ENCODE data around the gene HTR4. TPM values are rescaled to one million over a fixed set of nuclear protein-coding genes. Genes with fewer than 3 reads are reported as not detected.

The HTR4 gene
- polyA plus RNA-seq, 1 of the 3 experiments (the other 2 are of a cell fraction): not detected

DNA sequence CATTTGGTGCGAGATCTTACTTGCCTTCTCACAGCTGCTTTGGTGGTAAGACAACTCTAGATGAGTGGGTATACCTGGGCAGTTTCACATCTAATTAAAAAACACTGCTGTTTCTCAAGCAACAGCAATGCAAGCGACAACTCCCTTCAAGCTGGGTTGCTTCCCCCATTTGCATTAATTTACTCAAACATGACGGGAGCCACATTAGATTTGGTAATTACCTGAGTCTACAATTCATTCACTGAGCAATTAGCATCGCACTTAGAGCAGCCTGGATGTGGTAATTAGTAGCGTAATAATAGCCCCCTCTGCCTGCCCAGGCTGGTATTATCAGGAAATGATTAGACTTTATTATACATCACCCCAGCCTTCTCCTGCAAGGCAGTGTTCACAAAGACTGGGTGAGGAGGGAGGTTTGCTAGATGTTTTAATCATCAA is 197.1 kb downstream of the HTR4 start:
- H3K36me3 ChIP-seq (replicated peaks in 1 of 2; ENCODE audit: control insufficient read depth in 1 of 2, insufficient read depth in 2 of 2, low read length in 1 of 2): no peaks in the 10 kb centered on the region
- H2AFZ ChIP-seq (ENCODE audit: low read depth): no peak overlapping the region
- H3K9me3 ChIP-seq: no peaks in the 10 kb centered on the region
- H3K4me3 ChIP-seq (ENCODE audit: low read depth in 2 of 2, low read length in 1 of 2): no peak overlapping the region
- no peaks in the 10 kb centered on the region; a peak in 1 of 4 replicates for H3K4me1 ChIP-seq (ENCODE audit: control insufficient read depth in 1 of 2, insufficient read depth in 2 of 2, low read depth in 1 of 2, low read length in 1 of 2)
- H3K27me3 ChIP-seq (ENCODE audit: insufficient read depth): no peaks in the 10 kb centered on the region
- H3K27ac ChIP-seq (ENCODE audit: low read depth in 2 of 2, low read length in 1 of 2): no peak overlapping the region; a peak in 1 of 4 replicates
- no peak overlapping the region for H3K4me2 ChIP-seq
- no peaks in the 10 kb centered on the region for H3K9me2 ChIP-seq
- H4K20me1 ChIP-seq (ENCODE audit: insufficient read depth): no peaks in the 10 kb centered on the region
- ChIA-PET POLR2A (no interaction called here), CTCF (interaction anchor here (0.6 to 21.5 kb wide), 9 partner anchors 10 to 277 kb away, joined by 3 to 704 read pairs (median 4); no protein-coding TSS in a partner anchor)
- TF ChIP-seq, protein P1, sequence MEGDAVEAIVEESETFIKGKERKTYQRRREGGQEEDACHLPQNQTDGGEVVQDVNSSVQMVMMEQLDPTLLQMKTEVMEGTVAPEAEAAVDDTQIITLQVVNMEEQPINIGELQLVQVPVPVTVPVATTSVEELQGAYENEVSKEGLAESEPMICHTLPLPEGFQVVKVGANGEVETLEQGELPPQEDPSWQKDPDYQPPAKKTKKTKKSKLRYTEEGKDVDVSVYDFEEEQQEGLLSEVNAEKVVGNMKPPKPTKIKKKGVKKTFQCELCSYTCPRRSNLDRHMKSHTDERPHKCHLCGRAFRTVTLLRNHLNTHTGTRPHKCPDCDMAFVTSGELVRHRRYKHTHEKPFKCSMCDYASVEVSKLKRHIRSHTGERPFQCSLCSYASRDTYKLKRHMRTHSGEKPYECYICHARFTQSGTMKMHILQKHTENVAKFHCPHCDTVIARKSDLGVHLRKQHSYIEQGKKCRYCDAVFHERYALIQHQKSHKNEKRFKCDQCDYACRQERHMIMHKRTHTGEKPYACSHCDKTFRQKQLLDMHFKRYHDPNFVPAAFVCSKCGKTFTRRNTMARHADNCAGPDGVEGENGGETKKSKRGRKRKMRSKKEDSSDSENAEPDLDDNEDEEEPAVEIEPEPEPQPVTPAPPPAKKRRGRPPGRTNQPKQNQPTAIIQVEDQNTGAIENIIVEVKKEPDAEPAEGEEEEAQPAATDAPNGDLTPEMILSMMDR (IDR thresholded peaks at IDR 0.05): peak; percentile 35
- peak; percentile 28; the same call in 1 of the 2 replicates for TF ChIP-seq RAD21 (IDR thresholded peaks at IDR 0.05; ENCODE audit: low read length)
- TF ChIP-seq, protein P2, sequence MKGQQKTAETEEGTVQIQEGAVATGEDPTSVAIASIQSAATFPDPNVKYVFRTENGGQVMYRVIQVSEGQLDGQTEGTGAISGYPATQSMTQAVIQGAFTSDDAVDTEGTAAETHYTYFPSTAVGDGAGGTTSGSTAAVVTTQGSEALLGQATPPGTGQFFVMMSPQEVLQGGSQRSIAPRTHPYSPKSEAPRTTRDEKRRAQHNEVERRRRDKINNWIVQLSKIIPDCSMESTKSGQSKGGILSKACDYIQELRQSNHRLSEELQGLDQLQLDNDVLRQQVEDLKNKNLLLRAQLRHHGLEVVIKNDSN (IDR thresholded peaks at IDR 0.05; ENCODE audit: borderline replicate concordance, low read depth): no peak
- 38% methylated on average over 5 of the region's 5 CpGs for WGBS (ENCODE audit: low lambda C conversion rate)
- H3K9ac ChIP-seq: no peak overlapping the region
- no peaks in the 10 kb centered on the region for H3F3A ChIP-seq (replicated peaks; ENCODE audit: insufficient read depth)
- no peaks in the 10 kb centered on the region for H3K79me2 ChIP-seq (ENCODE audit: insufficient read depth)
- peak; percentile 30 for DNase-seq

DNA sequence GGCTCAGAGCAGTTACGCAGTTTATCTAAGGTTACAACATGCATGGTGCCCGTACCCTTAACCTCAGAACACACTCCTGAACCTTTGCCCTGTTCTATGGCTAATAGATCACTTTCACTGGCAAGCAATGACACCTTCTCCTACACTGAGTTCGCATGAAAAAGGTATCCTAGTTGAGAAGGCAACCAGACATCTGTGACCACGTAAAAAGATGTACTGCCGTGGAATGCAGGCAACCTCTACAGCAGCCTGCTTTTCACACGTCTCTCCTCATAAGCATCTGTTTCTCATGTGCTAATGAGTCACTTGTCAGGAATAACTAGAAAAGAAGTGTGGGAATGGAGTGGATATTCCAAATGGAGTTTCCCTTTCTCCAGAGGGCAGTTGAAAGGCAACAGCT is 199.1 kb downstream of the HTR4 start:
- no peak overlapping the region for H3K9ac ChIP-seq
- H3K4me3 ChIP-seq (ENCODE audit: low read depth in 2 of 2, low read length in 1 of 2): no peak overlapping the region
- ChIA-PET CTCF (interaction anchor here (1.0 to 21.5 kb wide), 2 partner anchors 11 to 279 kb away, joined by 3 to 704 read pairs; no protein-coding TSS in a partner anchor), POLR2A (no interaction called here)
- H2AFZ ChIP-seq (ENCODE audit: low read depth): no peak overlapping the region
- no peaks in the 10 kb centered on the region; a peak in 1 of 4 replicates for H3K4me1 ChIP-seq (ENCODE audit: control insufficient read depth in 1 of 2, insufficient read depth in 2 of 2, low read depth in 1 of 2, low read length in 1 of 2)
- 73% methylated on average over 6 of the region's 6 CpGs for WGBS (ENCODE audit: low lambda C conversion rate)
- no peaks in the 10 kb centered on the region for H3K27me3 ChIP-seq (ENCODE audit: insufficient read depth)
- H4K20me1 ChIP-seq (ENCODE audit: insufficient read depth): no peaks in the 10 kb centered on the region
- TF ChIP-seq JUND (IDR thresholded peaks at IDR 0.05) (no peak), TCF12 (IDR thresholded peaks at IDR 0.05) (peak; percentile 17; the same call in 1 of the 2 replicates)
- no peaks in the 10 kb centered on the region for H3F3A ChIP-seq (replicated peaks; ENCODE audit: insufficient read depth)
- H3K36me3 ChIP-seq (replicated peaks in 1 of 2; ENCODE audit: control insufficient read depth in 1 of 2, insufficient read depth in 2 of 2, low read length in 1 of 2): no peaks in the 10 kb centered on the region
- H3K27ac ChIP-seq (ENCODE audit: low read depth in 2 of 2, low read length in 1 of 2): no peak overlapping the region
- no peaks in the 10 kb centered on the region for H3K79me2 ChIP-seq (ENCODE audit: insufficient read depth)
- no peak for DNase-seq
- no peaks in the 10 kb centered on the region for H3K9me3 ChIP-seq
- no peaks in the 10 kb centered on the region for H3K9me2 ChIP-seq
- no peak overlapping the region for H3K4me2 ChIP-seq

DNA sequence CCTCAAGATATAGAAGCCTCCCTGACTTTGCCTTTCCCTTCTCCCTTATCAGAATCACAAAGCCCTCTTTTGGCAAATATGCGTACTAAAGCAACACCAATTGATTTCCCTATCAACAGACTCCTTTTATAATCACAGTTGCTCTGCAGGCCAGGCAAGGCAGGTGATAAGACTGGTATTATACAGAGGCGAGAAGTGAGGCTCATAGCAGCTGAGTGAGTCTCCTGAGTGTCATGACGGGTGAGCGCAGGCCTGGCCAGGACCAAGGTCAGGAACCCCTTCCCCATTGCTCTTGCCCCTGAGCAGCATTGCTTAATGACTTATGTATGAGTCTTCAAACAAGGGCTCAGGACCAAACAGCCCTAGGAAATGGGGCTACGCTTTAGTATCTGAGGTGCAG is 199.8 kb downstream of the HTR4 start:
- POLR2A ChIA-PET: no interaction called here
- CTCF ChIA-PET: interaction anchor here (0.8 to 21.5 kb wide), 2 partner anchors 10 to 279 kb away, joined by 3 to 704 read pairs; no protein-coding TSS in a partner anchor
- Histone ChIP-seq H3K4me1 (ENCODE audit: control insufficient read depth in 1 of 2, insufficient read depth in 2 of 2, low read depth in 1 of 2, low read length in 1 of 2) (no peaks in the 10 kb centered on the region; a peak in 1 of 4 replicates), H3K4me3 (ENCODE audit: low read depth in 2 of 2, low read length in 1 of 2) (no peak overlapping the region), H3K36me3 (replicated peaks in 1 of 2; ENCODE audit: control insufficient read depth in 1 of 2, insufficient read depth in 2 of 2, low read length in 1 of 2) (no peaks in the 10 kb centered on the region), H3K9me2 (no peaks in the 10 kb centered on the region), H3K27me3 (ENCODE audit: insufficient read depth) (no peaks in the 10 kb centered on the region), H3K4me2 (no peak overlapping the region), H3K79me2 (ENCODE audit: insufficient read depth) (no peaks in the 10 kb centered on the region), H3K9ac (no peak overlapping the region), H4K20me1 (ENCODE audit: insufficient read depth) (no peaks in the 10 kb centered on the region), H3F3A (replicated peaks; ENCODE audit: insufficient read depth) (no peaks in the 10 kb centered on the region), H3K9me3 (no peaks in the 10 kb centered on the region), H2AFZ (ENCODE audit: low read depth) (no peak overlapping the region), H3K27ac (ENCODE audit: low read depth in 2 of 2, low read length in 1 of 2) (no peak overlapping the region)
- no peak for DNase-seq
- no peak for TF ChIP-seq RAD21 (IDR thresholded peaks at IDR 0.05; ENCODE audit: low read length)
- TF ChIP-seq SIN3A (IDR thresholded peaks at IDR 0.05; ENCODE audit: borderline replicate concordance, low read depth, low read length): no peak
- TF ChIP-seq NRF1 (IDR thresholded peaks at IDR 0.05; ENCODE audit: low read depth, low read length): no peak
- no peak for TF ChIP-seq MXI1 (IDR thresholded peaks at IDR 0.05; ENCODE audit: low read depth, low read length)
- TF ChIP-seq GATA2 (CRISPR knock-in tag; IDR thresholded peaks at IDR 0.05): no peak
- TF ChIP-seq RFX5 (IDR thresholded peaks at IDR 0.05; ENCODE audit: low read length): no peak
- TF ChIP-seq, protein P3, sequence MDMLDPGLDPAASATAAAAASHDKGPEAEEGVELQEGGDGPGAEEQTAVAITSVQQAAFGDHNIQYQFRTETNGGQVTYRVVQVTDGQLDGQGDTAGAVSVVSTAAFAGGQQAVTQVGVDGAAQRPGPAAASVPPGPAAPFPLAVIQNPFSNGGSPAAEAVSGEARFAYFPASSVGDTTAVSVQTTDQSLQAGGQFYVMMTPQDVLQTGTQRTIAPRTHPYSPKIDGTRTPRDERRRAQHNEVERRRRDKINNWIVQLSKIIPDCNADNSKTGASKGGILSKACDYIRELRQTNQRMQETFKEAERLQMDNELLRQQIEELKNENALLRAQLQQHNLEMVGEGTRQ (IDR thresholded peaks at IDR 0.05; ENCODE audit: borderline replicate concordance, low read depth, low read length): no peak
- TF ChIP-seq, protein P4, sequence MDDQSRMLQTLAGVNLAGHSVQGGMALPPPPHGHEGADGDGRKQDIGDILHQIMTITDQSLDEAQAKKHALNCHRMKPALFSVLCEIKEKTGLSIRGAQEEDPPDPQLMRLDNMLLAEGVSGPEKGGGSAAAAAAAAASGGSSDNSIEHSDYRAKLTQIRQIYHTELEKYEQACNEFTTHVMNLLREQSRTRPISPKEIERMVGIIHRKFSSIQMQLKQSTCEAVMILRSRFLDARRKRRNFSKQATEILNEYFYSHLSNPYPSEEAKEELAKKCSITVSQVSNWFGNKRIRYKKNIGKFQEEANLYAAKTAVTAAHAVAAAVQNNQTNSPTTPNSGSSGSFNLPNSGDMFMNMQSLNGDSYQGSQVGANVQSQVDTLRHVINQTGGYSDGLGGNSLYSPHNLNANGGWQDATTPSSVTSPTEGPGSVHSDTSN (IDR thresholded peaks at IDR 0.05): no peak
- TF ChIP-seq POLR2AphosphoS5 (IDR thresholded peaks at IDR 0.05; ENCODE audit: low read depth, low read length): no peak
- TF ChIP-seq EP300 (IDR thresholded peaks at IDR 0.05; ENCODE audit: borderline replicate concordance in 1 of 2, low read depth in 1 of 2, low read length in 1 of 2): no peak
- no peak for TF ChIP-seq SMC3 (IDR thresholded peaks at IDR 0.05; ENCODE audit: low read depth, low read length)
- TF ChIP-seq, protein P5, sequence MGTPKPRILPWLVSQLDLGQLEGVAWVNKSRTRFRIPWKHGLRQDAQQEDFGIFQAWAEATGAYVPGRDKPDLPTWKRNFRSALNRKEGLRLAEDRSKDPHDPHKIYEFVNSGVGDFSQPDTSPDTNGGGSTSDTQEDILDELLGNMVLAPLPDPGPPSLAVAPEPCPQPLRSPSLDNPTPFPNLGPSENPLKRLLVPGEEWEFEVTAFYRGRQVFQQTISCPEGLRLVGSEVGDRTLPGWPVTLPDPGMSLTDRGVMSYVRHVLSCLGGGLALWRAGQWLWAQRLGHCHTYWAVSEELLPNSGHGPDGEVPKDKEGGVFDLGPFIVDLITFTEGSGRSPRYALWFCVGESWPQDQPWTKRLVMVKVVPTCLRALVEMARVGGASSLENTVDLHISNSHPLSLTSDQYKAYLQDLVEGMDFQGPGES (IDR thresholded peaks at IDR 0.05; ENCODE audit: low read depth, low read length): no peak
- WGBS (ENCODE audit: low lambda C conversion rate): 74% methylated on average over 5 of the region's 5 CpGs

Data from SK-N-SH (cell line).